Breast epithelium (tissue), 3 donors: ENCODE results near the gene CACNA2D2.

Experiments
- POLR2A ChIP-seq: fragments of 450-650 bp; IDR thresholded peaks from one replicate; pipeline ENCODE4 v1.6.1; 2016; ENCODE audit warnings: antibody characterized with exemption, mild to moderate bottlenecking, moderate library complexity
- POLR2AphosphoS5 ChIP-seq, 3 donors: sonication (generic); formaldehyde crosslinking; IDR thresholded peaks; one replicate each; pipeline ENCODE4 v1.6.1; 2017; ENCODE audit warnings: antibody characterized with exemption in 3 of 3
- TF ChIP-seq, protein P1 (sequence below), 3 donors: fragments of 450-650 bp; IDR thresholded peaks; one replicate each; pipeline ENCODE4 v1.5.1; 2016 to 2017; ENCODE audit warnings: antibody characterized with exemption in 3 of 3, mild to moderate bottlenecking in 3 of 3, moderate library complexity in 3 of 3

DNA sequence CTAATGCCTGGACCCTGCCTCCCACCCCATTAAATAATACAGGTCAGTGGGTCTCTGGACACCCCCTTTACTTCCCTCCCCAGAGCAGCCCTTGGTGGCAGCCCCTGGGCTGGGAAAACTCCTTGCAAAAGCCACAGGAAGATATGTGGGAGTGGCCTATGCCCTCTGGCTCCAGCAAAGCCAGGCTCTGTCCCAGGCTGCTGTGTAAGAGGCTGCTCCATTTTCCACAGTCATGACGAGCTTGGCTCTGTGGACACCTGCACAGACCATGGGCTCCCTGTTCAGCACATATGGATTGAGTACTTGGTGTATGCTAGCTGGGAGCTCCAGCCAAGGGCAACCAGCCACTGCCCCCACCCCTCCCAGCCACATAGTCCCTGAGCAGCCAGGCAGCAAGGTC, 13.0 kb downstream of the CACNA2D2 start:
- TF ChIP-seq POLR2A = no peak
- TF ChIP-seq, protein P1, sequence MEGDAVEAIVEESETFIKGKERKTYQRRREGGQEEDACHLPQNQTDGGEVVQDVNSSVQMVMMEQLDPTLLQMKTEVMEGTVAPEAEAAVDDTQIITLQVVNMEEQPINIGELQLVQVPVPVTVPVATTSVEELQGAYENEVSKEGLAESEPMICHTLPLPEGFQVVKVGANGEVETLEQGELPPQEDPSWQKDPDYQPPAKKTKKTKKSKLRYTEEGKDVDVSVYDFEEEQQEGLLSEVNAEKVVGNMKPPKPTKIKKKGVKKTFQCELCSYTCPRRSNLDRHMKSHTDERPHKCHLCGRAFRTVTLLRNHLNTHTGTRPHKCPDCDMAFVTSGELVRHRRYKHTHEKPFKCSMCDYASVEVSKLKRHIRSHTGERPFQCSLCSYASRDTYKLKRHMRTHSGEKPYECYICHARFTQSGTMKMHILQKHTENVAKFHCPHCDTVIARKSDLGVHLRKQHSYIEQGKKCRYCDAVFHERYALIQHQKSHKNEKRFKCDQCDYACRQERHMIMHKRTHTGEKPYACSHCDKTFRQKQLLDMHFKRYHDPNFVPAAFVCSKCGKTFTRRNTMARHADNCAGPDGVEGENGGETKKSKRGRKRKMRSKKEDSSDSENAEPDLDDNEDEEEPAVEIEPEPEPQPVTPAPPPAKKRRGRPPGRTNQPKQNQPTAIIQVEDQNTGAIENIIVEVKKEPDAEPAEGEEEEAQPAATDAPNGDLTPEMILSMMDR (IDR thresholded peaks at IDR 0.05) = no peak
- no peak for TF ChIP-seq POLR2AphosphoS5 (IDR thresholded peaks at IDR 0.05)
